Testis (tissue), 3 donors: Measurements from ENCODE around the gene TMEM209. TPM values are rescaled to one million over a fixed set of nuclear protein-coding genes. Genes with fewer than 3 reads are reported as not detected.

Experiments
- DNase-seq: peaks from one replicate; pipeline ENCODE4 v3.0.0-alpha.2; 2019
- H3K27ac ChIP-seq, 2 donors: fragments of 200-600 bp; sonication (generic); one replicate each; pipeline ENCODE4 v1.5.1; 2019
- H3K27me3 ChIP-seq: fragments of 200-600 bp; sonication (generic); one replicate; pipeline ENCODE4 v1.5.1; 2019
- H3K36me3 ChIP-seq: fragments of 200-600 bp; sonication (generic); one replicate; pipeline ENCODE4 v1.5.1; 2017; ENCODE audit warnings: low read depth; ENCODE audit errors: missing control alignments
- H3K4me1 ChIP-seq: fragments of 200-600 bp; sonication (generic); one replicate; pipeline ENCODE4 v1.5.1; 2019
- H3K4me3 ChIP-seq, 2 donors: fragments of 200-600 bp; sonication (generic); one replicate each; pipeline ENCODE4 v1.5.1; 2017 to 2019
- H3K9me3 ChIP-seq: fragments of 200-600 bp; sonication (generic); one replicate; pipeline ENCODE4 v1.5.1; 2017
- CTCF ChIP-seq, 3 experiments: fragments of 450-650 bp in 2 of 3; fragments of 200-600 bp in 1 of 3; sonication (generic) in 1 of 3; IDR thresholded peaks; one replicate each; pipeline ENCODE4 v1.5.1; 2016 to 2019; ENCODE audit warnings: antibody characterized with exemption in 3 of 3, mild to moderate bottlenecking in 2 of 3, moderate library complexity in 1 of 3
- POLR2A ChIP-seq: fragments of 450-650 bp; IDR thresholded peaks from one replicate; pipeline ENCODE4 v1.6.1; 2017; ENCODE audit warnings: antibody characterized with exemption, mild to moderate bottlenecking, moderate library complexity
- WGBS, 2 donors: methylation state at CpG; one replicate each; pipeline ENCODE4 v1.1.5; 2018; 5-methylcytosine and 5-hydroxymethylcytosine counted together
- intact Hi-C: fragments of 100-400 bp; cut with DNase I; formaldehyde crosslinking; loops from one replicate; pipeline ENCODE4 v1.15.1; 2023; ENCODE audit warnings: low total_unique reads
- polyA plus RNA-seq: library from polyadenylated mRNA; stranded (reverse); fragments of 350-450 nt; fragmentation: Illumina TruSeq; extraction: RNeasy Lipid Tissue Mini Kit (QIAGEN cat#74804); gene quantifications from one replicate; pipeline ENCODE4 v1.2.3, GENCODE V29; 2014; ENCODE audit warnings: low read depth, low replicate concordance; ENCODE audit not compliant: insufficient read depth
- total RNA-seq, 2 donors: library from RNA; depleted of rRNA; stranded (reverse); fragments of >200 nt; gene quantifications; one replicate each; pipeline ENCODE4 v1.2.3, GENCODE V29; 2016

The TMEM209 gene
- total and polyA plus RNA-seq, 3 donors from 2014 or later, result 28.4 to 37.5 (median 33.8) TPM

GRCh38 chr7:130179631-130180030 is 25.6 kb downstream of the TMEM209 start:
- no peak for TF ChIP-seq CTCF (IDR thresholded peaks at IDR 0.05)
- no peak for TF ChIP-seq POLR2A
- Histone ChIP-seq H3K36me3 (no peaks in the 10 kb centered on the region), H3K4me3 (no peak overlapping the region), H3K27ac (no peak overlapping the region), H3K27me3 (no peaks in the 10 kb centered on the region), H3K4me1 (no peaks in the 10 kb centered on the region), H3K9me3 (no peaks in the 10 kb centered on the region)
- intact Hi-C loops, result no loop called here
- 91 to 97% methylated on average over 2 of the region's 2 CpGs for WGBS, 2 donors
- no peak for DNase-seq

GRCh38 chr7:130178251-130178650 is 27.0 kb downstream of the TMEM209 start:
- no peaks in the 10 kb centered on the region for H3K9me3 ChIP-seq
- H3K4me1 ChIP-seq, result no peaks in the 10 kb centered on the region
- H3K27me3 ChIP-seq, result no peaks in the 10 kb centered on the region
- WGBS, 2 donors, result 89 to 92% methylated on average over 4 of the region's 4 CpGs
- H3K36me3 ChIP-seq, result no peaks in the 10 kb centered on the region
- no peak overlapping the region for H3K27ac ChIP-seq
- intact Hi-C loops, result no loop called here
- TF ChIP-seq CTCF (IDR thresholded peaks at IDR 0.05) (no peak), POLR2A (no peak)
- H3K4me3 ChIP-seq, result no peak overlapping the region
- no peak for DNase-seq

GRCh38 chr7:130174237-130174959 is 30.8 kb downstream of the TMEM209 start:
- H3K36me3 ChIP-seq, result no peaks in the 10 kb centered on the region
- no peaks in the 10 kb centered on the region for H3K27me3 ChIP-seq
- TF ChIP-seq POLR2A (no peak), CTCF (IDR thresholded peaks at IDR 0.05) (no peak)
- H3K4me1 ChIP-seq, result no peaks in the 10 kb centered on the region
- no peak for DNase-seq
- no peaks in the 10 kb centered on the region for H3K9me3 ChIP-seq
- H3K4me3 ChIP-seq, result no peak overlapping the region
- WGBS, 2 donors, result 95 to 97% methylated on average over 4 of the region's 4 CpGs
- H3K27ac ChIP-seq, result no peak overlapping the region
- intact Hi-C loops, result no loop called here

GRCh38 chr7:130162196-130162595 is 43.0 kb downstream of the TMEM209 start:
- TF ChIP-seq CTCF (IDR thresholded peaks at IDR 0.05), result no peak
- no peak for TF ChIP-seq POLR2A
- Histone ChIP-seq H3K4me3 (no peak overlapping the region), H3K9me3 (no peaks in the 10 kb centered on the region), H3K27me3 (no peaks in the 10 kb centered on the region), H3K4me1 (no peaks in the 10 kb centered on the region), H3K27ac (no peak overlapping the region), H3K36me3 (no peaks in the 10 kb centered on the region)
- no peak for DNase-seq
- WGBS, 2 donors, result 97 to 99% methylated on average over 5 of the region's 5 CpGs
- intact Hi-C loops, result no loop called here

GRCh38 chr7:130160455-130160854 is 44.8 kb downstream of the TMEM209 start:
- no peaks in the 10 kb centered on the region for H3K36me3 ChIP-seq
- no peak overlapping the region for H3K27ac ChIP-seq
- H3K4me3 ChIP-seq, result no peak overlapping the region
- intact Hi-C loops, result no loop called here
- no peak for TF ChIP-seq POLR2A
- no peak for TF ChIP-seq CTCF (IDR thresholded peaks at IDR 0.05)
- DNase-seq, result no peak
- no peaks in the 10 kb centered on the region for H3K9me3 ChIP-seq
- no peaks in the 10 kb centered on the region for H3K27me3 ChIP-seq
- WGBS, 2 donors, result 90 to 92% methylated on average over 8 of the region's 8 CpGs
- H3K4me1 ChIP-seq, result no peaks in the 10 kb centered on the region
